A673 (cell line): ENCODE data around the gene NLGN1. TPM values are rescaled to one million over a fixed set of nuclear protein-coding genes. Genes with fewer than 3 reads are reported as not detected.

Source experiments
- BruUV-seq: library from RNA; stranded (reverse); fragments of 400-500 nt; replicated peaks from 2 replicates; lab custom pipeline; 2021; lab: Mats Ljungman, UMichigan
- CTCF ChIA-PET: fragments of 300-600 bp; sonication (Branson Sonifier 250); formaldehyde crosslinking; loops from one replicate; lab custom pipeline; 2022; ENCODE audit warnings: antibody characterized with exemption; lab: Charles Lee
- POLR2A ChIA-PET: fragments of 300-600 bp; sonication (Branson Sonifier 250); formaldehyde crosslinking; loops from one replicate; lab custom pipeline; 2022; ENCODE audit warnings: antibody characterized with exemption; ENCODE audit not compliant: low non-redundant PET; lab: Charles Lee
- DNase-seq: peaks from one replicate; pipeline ENCODE4 v3.0.0-alpha.2; 2015; ENCODE audit warnings: low spot score
- H3K27ac ChIP-seq: fragments of 200-600 bp; sonication (generic); 2 replicates; pipeline ENCODE4 v1.5.1; 2016; ENCODE audit warnings: mixed run types, low read depth, mild to moderate bottlenecking, mixed read lengths, antibody characterized with exemption, low read length; ENCODE audit not compliant: poor library complexity, severe bottlenecking
- H3K27me3 ChIP-seq: fragments of 200-600 bp; sonication (generic); replicated peaks from 2 replicates; pipeline ENCODE4 v1.6.1; 2017; ENCODE audit warnings: mixed run types, low read depth, mild to moderate bottlenecking, mixed read lengths, antibody characterized with exemption, low read length; ENCODE audit not compliant: insufficient read depth, poor library complexity
- H3K36me3 ChIP-seq: fragments of 200-600 bp; sonication (generic); 2 replicates; pipeline ENCODE4 v1.6.1; 2016; ENCODE audit warnings: mixed run types, mild to moderate bottlenecking, mixed read lengths, antibody characterized with exemption, low read length; ENCODE audit not compliant: insufficient read depth, poor library complexity, severe bottlenecking
- H3K4me1 ChIP-seq: fragments of 200-600 bp; sonication (generic); 2 replicates; pipeline ENCODE4 v1.6.1; 2017; ENCODE audit warnings: mixed run types, mild to moderate bottlenecking, mixed read lengths, antibody characterized with exemption, low read length; ENCODE audit not compliant: insufficient read depth, poor library complexity, severe bottlenecking
- H3K4me3 ChIP-seq: fragments of 200-600 bp; sonication (generic); 2 replicates; pipeline ENCODE4 v1.5.1; 2016; ENCODE audit warnings: low read depth, mixed run types, mild to moderate bottlenecking, mixed read lengths, low read length; ENCODE audit not compliant: poor library complexity, severe bottlenecking
- H3K9me3 ChIP-seq: fragments of 200-600 bp; sonication (generic); 2 replicates; pipeline ENCODE4 v1.6.1; 2016; ENCODE audit warnings: mixed run types, low read depth, mild to moderate bottlenecking, mixed read lengths, antibody characterized with exemption, low read length; ENCODE audit not compliant: poor library complexity, severe bottlenecking
- EZH2 ChIP-seq: fragments of 200-600 bp; sonication (generic); IDR thresholded peaks from 2 replicates; pipeline ENCODE4 v1.6.1; 2017; ENCODE audit warnings: borderline replicate concordance, low read depth, mild to moderate bottlenecking, mixed read lengths, antibody characterized with exemption, low read length; ENCODE audit not compliant: poor library complexity, severe bottlenecking
- intact Hi-C: fragments of 100-400 bp; cut with micrococcal nuclease; formaldehyde crosslinking; loops from one replicate; pipeline ENCODE4 v1.10.0; 2022; ENCODE audit not compliant: unreplicated experiment
- total RNA-seq: library from RNA; stranded (reverse); gene quantifications from 2 replicates; pipeline ENCODE4 v1.2.3, GENCODE V29; 2021
- TF ChIP-seq, protein P1 (sequence below): fragments of 300-800, 200-600 bp; sonication (generic); conservative IDR thresholded peaks from 2 replicates; pipeline ENCODE4 v1.5.1; 2017; ENCODE audit warnings: low read depth, mild to moderate bottlenecking, antibody characterized with exemption, low read length, moderate library complexity, mixed read lengths

Gene NLGN1
- total RNA-seq, 1 experiment from 2014 or later, result 0.39 TPM

DNA sequence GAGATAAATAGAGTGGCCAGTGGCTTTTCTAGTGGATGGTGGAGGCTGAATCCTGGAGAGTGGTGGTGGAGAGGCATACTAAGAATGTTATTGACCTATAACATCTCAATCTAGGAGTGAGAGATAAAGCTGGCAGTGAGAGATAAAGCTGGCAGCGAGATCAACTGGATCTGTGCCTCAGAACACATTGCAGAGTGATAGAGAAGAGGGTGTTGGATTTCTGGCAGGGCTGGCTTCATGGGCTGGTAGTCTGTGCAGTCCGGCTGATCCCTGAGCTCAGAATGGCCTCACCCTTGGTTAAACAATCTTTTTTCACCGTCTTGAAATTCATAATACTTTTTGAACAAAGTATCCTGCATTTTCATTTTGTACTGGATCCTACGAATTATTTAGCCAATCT is 221.2 kb downstream of the NLGN1 start:
- DNase-seq, result no peak
- no peaks in the 10 kb centered on the region for H3K9me3 ChIP-seq
- no peak overlapping the region for H3K27ac ChIP-seq
- H3K4me1 ChIP-seq, result no peaks in the 10 kb centered on the region
- H3K27me3 ChIP-seq, result no peaks in the 10 kb centered on the region
- BruUV-seq, result no TSS peak
- H3K36me3 ChIP-seq, result no peaks in the 10 kb centered on the region
- ChIA-PET CTCF (no interaction called here), POLR2A (no interaction called here)
- no peak overlapping the region for H3K4me3 ChIP-seq
- TF ChIP-seq, protein P1, sequence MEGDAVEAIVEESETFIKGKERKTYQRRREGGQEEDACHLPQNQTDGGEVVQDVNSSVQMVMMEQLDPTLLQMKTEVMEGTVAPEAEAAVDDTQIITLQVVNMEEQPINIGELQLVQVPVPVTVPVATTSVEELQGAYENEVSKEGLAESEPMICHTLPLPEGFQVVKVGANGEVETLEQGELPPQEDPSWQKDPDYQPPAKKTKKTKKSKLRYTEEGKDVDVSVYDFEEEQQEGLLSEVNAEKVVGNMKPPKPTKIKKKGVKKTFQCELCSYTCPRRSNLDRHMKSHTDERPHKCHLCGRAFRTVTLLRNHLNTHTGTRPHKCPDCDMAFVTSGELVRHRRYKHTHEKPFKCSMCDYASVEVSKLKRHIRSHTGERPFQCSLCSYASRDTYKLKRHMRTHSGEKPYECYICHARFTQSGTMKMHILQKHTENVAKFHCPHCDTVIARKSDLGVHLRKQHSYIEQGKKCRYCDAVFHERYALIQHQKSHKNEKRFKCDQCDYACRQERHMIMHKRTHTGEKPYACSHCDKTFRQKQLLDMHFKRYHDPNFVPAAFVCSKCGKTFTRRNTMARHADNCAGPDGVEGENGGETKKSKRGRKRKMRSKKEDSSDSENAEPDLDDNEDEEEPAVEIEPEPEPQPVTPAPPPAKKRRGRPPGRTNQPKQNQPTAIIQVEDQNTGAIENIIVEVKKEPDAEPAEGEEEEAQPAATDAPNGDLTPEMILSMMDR, result no peak
- no peak for TF ChIP-seq EZH2
- intact Hi-C loops, result no loop called here

DNA sequence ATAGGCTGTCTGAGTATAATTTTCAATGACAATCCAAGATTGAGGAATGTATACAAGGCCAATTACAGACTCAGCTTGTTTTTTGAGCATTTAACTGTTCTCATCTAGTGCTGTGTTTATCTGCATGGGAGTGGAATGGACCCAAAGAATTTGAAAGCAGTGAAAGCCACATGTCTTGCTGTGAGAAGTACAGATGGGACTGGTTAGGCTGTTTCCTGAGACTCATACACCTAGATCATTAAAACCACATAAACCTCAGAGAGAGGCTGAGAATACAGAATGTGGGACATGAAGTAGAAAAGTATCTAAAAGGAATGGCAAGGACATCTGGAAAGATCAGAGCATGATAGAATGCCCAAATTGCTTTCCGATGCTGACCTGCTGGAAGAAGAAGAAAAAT is 224.6 kb downstream of the NLGN1 start:
- no peak for TF ChIP-seq EZH2
- TF ChIP-seq, protein P1, result no peak
- H3K27me3 ChIP-seq, result no peaks in the 10 kb centered on the region
- ChIA-PET CTCF (no interaction called here), POLR2A (no interaction called here)
- no peaks in the 10 kb centered on the region for H3K36me3 ChIP-seq
- H3K9me3 ChIP-seq, result no peaks in the 10 kb centered on the region
- H3K4me3 ChIP-seq, result no peak overlapping the region
- no TSS peak for BruUV-seq
- no peaks in the 10 kb centered on the region for H3K4me1 ChIP-seq
- DNase-seq, result no peak
- intact Hi-C loops, result no loop called here
- H3K27ac ChIP-seq, result no peak overlapping the region

DNA sequence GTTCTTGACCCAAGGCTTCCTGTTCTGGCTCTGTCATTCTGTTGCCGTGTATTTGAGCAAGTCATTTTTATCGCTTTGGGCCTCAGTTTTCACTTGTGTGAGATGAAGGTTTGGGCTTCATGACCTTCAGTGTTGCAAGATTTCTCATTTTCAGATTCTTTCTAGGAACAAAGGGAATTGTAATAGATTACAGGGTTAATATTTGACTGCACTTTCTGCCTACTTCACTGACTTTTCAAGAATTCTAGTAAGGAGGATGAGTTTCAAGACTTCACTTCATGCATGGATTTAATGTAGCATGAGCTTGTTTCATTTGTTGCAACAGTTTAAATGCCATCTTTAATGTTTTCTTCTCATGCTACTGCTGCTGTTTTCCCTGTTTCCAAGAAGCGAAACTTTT is 226.5 kb downstream of the NLGN1 start:
- Histone ChIP-seq H3K27ac (no peak overlapping the region), H3K4me3 (no peak overlapping the region), H3K27me3 (no peaks in the 10 kb centered on the region), H3K36me3 (no peaks in the 10 kb centered on the region), H3K4me1 (no peaks in the 10 kb centered on the region), H3K9me3 (no peaks in the 10 kb centered on the region)
- TF ChIP-seq, protein P1, result no peak
- no peak for TF ChIP-seq EZH2
- ChIA-PET CTCF (no interaction called here), POLR2A (no interaction called here)
- intact Hi-C loops, result no loop called here
- BruUV-seq, result no TSS peak
- DNase-seq, result no peak
